ENCODE measurements around the gene IFFO2.
"Not testable (repeated sequence)": the region's sequence is repeated elsewhere in the genome, so short reads cannot be mapped to it uniquely, and the experiment has no call there.

The IFFO2 gene

DNA sequence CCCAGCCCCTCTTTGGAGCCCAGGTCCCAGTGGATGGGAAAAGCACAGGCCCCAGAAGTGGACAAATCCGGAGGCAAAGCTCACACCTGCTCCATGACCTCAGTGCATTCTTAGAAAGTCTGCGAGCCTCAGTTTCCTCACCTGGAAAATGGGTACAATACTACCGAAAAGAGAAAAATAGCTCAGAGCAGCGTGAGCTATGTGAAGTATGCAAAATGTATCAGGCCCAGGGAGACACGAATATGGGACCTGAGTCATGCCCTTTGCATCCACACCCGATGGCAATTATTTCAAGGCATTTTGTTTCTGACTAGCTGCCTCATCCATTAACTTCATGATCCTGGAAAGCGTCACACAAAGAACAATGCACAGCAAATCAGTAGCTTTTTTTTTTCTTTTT, 63.4 kb downstream of the IFFO2 start:
- DNase-seq (ENCODE audit: low spot score), result no peak

DNA sequence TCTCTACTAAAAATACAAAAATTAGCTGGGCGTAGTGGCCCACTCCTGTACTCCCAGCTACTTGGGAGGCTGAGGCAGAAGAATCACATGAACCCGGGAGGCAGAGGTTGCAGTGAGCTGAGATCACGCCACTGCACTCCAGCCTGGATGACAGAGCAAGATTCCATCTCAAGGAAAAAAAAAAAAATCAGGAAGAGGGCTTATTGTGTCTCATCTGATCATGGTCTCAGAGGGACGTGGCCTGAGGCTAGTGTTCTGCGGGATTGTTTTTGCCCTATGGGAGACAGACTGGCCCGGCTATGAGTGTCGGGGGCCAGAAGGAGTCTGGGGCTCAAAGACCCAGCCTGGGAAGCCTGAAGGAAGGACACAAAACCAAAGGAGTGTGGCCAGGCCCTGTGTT, 64.6 kb downstream of the IFFO2 start:
- DNase-seq (ENCODE audit: low spot score), result not testable (repeated sequence)

DNA sequence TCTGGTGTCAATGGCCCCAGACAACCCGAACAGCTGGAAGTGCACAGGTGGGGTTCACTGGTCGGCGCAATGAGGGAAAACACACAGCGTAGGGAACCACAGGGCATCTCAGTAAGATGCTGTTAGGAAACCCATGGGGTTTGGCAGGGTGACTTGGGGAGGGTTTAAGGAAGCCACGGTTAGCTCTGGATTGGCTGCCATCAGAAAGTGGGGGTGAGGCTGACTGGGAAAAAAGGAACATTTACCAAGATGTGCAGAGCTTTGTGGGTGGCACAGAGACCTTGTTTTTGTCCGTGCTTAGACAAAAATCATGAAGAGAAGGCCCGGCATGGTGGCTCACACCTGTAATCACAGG, 65.1 kb downstream of the IFFO2 start:
- DNase-seq (ENCODE audit: low spot score), result no peak

DNA sequence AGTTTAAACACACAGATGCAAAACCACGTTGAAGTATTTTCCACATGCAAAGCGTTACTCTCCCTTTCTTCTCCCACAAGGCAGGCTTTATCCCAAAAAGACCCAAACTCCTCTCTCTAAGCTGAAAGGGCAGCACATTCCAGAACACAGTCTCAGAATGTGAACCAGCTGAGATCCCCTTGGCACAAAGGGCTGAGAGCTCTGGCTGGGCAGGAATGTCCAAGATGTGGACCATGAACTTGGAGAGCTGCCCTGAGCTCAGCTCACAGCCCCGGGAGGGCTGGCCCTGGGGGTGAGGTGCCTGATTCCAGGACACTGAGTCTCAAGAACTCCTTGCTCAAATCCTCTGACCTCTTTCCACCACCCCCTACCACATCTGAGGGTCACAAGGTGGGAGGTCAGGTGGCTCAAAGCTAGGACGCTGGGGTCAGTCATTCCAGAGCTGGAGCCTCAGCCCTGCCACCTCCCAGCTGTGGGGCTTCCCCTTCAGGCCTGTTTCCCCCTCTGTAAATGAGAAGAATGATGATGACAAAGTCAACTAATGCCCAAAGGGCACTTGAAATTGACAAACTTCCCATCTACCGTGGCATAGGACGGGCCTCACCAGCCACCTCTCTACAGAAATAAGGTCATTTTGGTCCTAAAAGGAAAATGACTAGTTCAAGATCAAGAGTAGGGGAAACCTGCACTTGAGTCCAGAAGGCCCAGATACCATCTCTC, 65.6 kb downstream of the IFFO2 start:
- no peak for DNase-seq (ENCODE audit: low spot score)

DNA sequence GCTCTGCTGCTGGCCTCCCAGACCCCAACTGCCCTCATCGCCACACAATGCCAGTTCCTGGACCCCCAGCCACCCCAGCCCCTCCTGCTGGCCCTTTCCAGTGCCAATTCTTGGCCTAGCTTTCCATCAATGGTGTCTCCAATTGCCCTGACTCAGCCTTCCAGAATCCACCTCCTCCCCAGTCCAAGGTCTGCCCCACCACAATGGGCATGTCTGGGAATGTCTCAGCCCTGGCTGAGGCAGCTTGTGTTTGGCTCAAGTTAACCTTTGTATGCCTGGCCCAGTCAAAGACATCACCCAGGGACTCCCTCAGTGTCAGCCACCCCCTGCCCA, 70.5 kb downstream of the IFFO2 start:
- no peak for DNase-seq (ENCODE audit: low spot score)

DNA sequence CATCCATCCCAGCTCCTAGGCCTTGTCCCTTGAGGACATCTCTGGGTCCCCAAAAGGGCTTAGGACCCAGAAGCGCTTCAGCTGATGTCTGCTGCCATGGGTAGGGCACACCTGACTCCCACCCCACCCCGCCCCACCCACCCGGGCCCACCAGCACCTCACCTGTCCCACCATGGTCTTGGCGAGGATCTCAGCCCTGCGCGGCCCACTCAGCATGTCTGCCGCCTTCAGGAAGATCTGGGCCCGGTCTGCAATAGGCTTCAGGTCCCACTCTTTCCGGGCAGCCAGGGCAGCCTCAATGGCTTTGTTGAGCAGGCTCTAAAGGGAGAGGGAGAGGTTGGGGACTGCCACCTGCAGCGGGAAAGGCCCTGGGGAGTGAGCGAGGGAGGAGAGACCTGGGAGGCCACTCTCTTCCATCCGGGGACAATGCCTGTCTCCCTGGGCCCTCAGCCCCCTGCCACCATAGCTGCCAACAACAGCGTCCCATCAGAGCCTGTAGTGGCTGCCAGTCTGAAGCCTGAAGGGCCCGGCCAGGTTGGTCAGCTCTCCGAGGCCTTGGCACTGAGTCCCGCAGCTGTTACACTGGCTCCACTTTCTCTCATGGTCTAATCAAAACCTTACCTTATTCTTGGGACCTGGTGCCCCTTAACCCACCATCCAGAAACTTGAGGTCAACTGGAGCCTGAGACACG, 71.0 kb downstream of the IFFO2 start:
- DNase-seq (ENCODE audit: low spot score), result no peak

DNA sequence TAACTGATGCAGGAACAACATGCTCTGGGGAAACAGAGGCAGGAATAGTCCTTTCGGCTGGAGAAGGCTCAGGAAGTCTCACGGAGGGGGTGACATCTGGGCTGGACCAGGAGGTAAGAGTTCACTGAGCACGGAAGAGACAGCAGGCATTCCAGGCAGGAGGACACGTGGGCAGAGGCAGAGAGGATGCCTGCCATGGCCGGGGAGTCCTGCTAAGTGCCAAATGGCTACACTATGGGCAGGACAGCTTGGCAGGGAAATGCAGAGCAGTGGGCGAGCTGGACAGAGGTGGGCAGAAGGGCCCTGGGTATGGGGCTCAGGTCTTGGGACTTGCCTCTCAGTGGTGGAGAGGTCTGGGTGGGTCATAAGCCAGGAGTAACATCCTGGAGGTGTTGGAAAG, 71.7 kb downstream of the IFFO2 start:
- no peak for DNase-seq (ENCODE audit: low spot score)

DNA sequence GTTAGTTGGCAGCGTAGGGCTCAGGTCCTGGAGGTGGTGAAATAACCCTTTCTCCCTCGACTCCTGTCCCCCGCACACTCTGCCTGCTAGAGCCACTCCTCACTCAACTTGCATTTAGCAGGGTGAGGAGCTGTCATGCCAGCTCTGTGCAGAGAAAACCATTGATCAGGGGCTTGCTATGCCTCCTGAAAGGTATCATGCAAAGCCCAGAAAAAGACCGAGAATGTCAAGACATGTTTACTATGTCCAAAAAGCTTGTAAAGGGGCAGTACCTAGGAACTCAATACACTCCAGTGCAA, 72.1 kb downstream of the IFFO2 start:
- no peak for DNase-seq (ENCODE audit: low spot score)

DNA sequence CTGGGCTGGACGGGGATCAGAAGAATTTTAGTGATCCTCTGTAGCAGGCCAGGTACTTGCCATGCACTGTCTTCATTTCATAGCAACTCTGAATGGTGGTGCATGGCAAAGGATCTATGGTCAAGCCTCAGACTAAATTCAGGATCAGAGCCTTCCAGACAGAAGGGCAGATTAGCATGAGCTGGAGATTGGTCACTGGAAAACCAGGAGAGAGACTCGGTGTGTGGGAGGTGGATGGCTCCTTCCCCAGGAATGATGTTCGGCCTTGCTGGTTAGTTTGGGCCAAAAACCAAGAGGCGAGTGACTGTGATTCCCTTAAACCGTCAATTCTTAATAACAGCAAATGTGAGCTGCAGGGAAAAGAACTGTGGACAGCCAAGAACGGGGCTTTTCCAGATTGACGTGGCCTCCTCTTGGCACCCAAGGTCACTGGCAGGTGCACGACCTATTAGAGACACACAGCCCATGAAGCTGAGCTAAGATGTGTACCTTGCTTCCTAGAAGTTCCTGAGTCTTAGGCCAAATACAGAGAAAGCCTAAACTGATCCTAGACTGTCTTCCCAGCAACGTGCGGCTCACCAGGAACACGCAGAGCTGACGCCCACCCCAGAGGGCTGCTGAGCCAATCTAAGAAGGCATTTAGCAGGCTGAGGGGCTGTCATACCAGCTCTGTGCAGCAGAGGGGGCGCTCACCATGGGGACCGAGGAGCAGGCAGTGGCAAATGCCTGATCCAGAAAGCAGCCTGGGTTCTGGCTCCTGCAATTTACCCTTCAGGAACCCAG, 72.6 kb downstream of the IFFO2 start:
- DNase-seq (ENCODE audit: low spot score), result peak; percentile 71

DNA sequence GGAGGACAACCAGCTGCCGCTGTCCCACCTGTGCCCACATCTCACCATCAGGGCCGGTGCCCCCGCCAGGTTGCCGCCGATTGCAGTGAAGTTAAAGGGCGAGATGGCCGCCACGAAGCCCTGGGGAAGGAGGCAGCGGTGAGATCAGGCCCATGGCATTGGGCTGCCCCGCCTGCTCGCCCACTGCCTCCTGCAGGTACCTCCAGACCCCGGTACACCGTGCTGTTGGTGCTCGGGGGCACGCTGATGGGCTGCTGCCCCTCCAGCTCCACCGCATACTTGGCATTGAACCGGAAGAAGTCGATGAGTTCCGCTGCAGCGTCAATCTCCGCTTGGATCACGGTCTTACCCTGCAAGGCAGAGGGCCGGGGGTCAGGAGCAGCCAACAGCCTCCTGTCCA, 73.4 kb downstream of the IFFO2 start:
- no peak for DNase-seq (ENCODE audit: low spot score)

DNA sequence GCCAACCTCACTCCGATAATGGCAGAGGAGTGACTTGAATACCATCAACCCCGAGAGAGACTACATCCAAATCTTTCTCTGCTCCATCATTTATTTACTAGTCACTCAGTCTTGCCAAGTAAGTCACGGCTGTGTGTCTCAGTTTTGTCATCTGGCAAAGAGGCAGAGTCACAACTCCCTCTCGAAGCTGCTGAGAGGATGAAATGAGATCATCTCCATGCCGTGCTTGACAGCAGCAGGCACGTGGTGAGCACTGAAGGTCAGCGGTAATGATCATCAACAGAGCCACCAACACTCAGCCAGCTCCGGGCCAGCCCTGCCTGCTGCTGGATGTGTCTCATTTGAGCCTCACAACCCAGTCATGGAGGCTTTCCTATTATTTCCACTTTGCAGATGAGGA, 74.0 kb downstream of the IFFO2 start:
- DNase-seq (ENCODE audit: low spot score), result no peak

DNA sequence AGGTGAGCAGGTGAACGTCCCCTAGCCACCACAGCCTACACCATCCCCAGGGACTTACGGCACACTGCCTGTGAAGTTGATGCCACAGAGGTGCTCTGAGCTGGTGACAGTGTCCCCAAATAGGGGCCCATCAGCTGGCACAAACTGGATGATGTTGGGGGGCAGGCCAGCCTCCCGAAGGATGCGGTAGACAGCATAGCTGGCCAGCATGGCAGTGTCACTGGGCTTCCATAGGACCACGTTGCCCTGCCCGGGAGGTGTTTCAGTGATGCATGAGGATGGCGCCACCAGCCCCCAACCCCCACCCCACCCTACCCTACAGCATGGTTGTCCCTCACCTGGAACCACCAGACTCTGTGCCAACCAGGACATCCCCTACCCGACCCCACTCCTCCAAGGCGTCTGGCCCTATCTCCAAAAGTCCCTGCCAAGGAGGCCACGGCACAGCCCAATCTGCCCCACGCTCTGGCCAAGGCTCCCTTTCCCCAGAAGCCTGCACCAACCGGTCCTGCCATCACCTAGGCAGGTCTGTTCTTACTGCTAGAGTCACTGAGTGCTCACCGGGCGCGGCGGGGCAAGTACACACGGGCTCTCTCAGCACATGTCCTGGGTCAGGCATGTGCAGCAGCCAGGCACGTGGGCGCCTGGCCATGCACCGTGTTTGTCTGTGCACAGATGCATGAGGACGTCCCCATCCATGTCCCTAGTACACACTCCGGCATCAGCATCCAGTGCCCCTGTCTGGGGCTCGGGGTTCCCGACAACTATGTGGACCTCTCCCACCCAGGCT, 74.6 kb downstream of the IFFO2 start:
- no peak for DNase-seq (ENCODE audit: low spot score)

DNA sequence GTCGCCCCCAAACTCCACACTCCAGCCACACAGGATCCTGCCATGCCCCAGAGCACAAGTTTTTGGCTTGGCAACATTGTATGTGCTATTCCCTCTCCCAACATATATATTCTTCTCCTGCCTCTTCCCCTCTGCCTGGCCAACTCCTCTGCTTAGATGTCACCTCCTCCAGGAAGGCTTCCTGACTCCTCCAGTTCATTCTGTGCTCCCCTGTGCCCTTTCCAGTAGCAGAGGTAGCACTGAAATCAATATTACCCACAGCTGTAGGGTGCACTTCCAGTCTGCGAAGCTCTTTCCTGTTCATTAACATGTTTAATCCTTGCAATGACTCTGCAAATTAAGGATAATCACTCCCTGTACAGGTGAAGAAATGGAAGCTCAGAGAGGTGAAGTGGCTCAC, 75.3 kb downstream of the IFFO2 start:
- DNase-seq (ENCODE audit: low spot score), result no peak

DNA sequence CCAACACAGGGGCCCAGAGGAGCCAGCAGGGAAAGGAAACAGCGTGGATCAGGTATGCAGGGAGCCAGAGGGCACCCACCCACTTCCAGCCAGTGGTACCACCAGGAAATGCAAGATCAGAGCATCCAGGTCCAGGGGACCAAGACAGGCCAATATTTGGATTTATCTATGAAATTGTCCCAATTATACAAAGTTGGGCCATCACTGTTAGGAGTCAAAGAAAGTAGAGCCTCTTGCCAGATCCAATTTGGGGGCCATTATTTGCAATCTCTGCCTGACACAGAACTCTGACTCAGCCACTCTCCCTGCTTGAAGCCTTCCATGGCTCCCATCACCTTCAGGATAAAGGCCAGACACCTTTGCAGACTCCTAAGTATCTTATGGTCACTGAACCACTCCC, 75.9 kb downstream of the IFFO2 start:
- no peak for DNase-seq (ENCODE audit: low spot score)

DNA sequence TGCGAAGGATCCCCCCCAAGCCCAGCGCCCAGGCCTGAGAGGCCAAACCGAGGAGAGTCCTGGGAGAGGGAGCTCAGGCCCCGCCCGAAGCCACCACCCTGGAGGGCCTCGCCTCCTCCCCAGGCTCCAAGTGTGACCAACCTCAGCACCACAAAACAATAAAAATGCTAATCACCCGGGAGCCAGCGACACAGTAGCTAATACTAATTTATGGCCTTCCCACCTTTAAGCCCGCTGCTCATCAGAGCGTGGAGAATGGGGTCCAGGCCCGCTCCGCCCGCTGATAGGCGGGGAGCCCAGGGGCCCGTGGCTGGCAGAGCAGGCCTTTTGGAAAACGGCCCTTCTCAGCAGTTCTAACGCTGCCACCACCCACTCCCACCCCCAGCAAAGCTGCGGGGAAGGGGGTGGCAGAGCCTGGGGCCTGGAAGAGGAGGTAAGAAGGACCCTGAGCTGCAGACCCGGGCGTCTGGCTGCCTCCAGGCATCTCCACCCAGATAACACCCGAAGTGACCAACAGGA, 76.6 kb downstream of the IFFO2 start:
- DNase-seq (ENCODE audit: low spot score), result no peak

DNA sequence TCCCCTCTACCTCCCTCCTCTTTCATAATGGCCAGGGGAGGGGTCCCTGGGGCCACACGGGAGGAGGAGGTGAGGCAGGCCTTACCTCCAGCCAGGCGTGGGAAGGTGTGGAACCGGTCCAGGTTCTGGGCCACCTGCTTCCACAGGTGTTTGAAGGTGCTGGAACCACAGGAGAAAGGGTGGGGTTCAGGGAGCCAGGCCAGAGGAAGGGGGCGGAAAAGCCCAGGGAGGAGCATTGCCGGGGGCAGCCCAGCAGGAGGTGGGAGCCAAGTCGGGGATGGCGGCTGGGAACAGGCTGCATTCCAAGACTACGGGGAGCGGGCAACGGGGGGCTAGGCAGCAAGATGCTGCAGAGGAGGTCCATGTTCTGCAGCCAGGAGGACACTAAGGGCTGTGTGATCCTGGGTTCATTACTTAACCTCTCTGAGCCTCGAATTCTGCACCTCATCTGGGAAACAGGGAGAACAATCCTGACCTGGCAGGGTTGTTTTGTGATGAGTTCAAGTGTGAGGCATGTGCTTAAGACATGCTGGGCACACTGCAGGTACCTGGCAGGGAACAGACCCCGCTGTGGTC, 77.2 kb downstream of the IFFO2 start:
- no peak for DNase-seq (ENCODE audit: low spot score)

DNA sequence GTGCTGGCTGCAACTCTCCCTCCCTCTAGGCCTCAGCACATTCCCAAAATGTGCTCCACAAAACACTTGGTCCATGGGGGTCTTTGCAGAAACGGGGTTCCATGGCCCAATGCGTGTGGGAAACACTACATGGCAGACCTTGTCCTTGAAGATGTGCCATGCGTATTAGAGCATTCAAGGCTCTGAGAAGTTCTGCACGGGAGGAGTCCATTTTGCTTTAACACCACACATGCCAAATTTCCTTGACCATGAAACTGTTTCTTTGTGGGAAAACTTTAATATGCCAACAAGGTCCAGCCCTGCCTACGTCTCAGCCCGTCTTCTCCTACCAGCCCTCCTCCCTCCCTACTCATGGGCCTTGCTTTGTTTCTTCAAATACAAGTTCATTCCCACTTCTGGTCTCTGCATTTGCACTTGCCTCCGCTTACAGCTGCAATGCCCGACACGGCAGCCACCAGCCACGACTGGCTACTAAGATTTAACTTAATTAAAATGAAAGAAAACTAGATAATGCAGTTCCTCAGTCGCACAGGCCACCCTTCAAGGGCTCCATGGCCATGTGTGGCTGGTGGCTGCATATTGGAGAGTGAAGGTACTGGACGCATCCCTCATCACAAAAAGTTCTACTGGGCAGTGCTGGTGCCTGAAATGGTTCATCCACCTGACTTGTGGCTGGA, 77.8 kb downstream of the IFFO2 start:
- no peak for DNase-seq (ENCODE audit: low spot score)

DNA sequence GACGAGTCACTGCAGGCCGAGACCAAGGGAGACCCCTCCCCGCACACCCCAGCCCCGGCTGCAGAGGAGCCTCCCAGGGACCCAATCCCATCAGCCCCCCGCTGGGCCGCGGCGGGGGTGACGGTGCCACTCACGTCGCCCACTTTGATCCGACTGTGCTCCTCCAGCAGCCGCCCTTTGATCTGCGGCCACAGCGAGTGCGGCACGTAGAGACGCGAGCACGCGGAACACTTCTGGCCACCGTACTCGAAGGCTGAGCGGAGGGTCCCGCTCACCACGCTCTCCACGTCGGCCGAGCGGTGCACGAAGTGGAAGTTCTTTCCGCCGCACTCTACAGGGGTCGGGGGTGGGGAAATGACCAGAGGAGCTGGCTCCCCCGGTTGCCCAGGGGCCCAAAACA, 79.2 kb downstream of the IFFO2 start:
- DNase-seq (ENCODE audit: low spot score), result no peak

DNA sequence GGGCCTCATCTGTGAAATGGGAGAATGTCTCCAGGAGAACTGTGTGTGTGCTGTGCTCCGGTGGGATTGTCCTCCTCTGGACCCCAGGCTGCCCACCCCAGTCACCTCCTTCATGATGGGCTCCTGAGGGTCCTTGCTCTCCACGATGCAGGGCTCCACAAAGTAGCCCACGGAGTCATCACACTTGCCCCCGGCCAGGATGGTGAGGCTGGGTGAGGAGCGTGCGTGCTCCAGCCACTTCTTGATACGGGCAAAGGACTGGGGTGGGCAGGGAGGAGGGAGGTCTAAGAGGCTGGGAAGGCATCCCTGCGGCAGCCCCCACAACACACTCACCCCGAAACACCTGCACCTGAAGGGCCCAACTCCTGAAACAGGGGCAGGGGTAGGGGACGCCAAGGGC, 80.3 kb downstream of the IFFO2 start:
- DNase-seq (ENCODE audit: low spot score), result no peak

DNA sequence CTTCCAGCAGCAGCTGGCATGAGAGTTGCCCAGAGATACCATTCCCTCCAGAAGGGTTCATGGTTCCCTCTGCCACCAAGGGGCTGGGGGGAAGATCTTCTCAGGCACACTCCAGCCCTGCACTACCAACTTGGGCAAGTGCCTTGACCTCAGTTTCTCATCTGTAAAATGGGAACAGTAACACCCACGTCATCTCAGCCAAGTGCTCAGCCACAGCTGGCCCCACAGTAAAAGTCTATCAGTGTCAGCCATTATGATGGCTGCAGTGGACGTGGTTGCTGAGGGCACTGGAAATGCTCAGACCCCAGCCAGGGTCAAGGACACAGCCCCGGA, 80.7 kb downstream of the IFFO2 start:
- no peak for DNase-seq (ENCODE audit: low spot score)

DNA sequence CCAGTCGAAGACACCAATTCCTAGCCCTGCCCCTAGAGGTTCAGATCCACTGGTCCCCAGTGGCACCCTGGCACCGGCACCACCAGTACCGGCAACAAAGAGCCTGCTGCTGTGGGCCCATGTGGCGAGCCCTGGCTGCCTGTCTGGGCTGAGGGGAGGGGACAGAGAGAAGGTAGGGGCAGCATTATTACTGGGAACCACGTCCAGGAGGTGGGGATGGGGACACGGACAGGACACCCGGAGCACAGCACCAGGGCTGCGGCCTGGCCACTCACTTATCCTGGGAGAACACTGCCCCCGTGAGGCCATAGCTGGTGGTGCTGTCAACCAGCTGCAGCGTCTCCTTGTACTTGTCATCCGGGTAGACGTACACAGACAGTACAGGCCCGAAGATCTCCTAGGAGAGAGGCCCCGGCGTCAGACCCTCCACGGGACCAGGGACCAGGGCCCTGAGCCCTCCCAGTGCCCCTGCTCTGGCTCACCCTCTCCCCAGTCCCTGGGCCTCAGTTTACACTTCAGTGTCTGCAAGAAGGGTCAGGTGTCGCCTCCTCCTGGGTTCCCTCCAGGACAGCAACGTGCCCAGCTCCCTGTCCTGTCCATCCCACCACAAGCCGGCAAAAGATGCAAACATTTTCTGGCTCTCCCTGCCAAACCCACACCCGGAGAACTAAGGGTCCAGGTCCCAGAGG, 81.2 kb downstream of the IFFO2 start:
- DNase-seq (ENCODE audit: low spot score), result peak; percentile 80
